GM06990 (cell line): Measurements from ENCODE around the gene RAD51D.

Experiments
- DNase-seq: peaks from one replicate; pipeline ENCODE4 v3.0.0-alpha.2; 2011; ENCODE audit not compliant: insufficient read length; ENCODE audit errors: extremely low read depth
- H3K27me3 ChIP-seq: replicated peaks from 2 replicates; pipeline ENCODE4 v1.6.0; 2011; ENCODE audit warnings: low read length; ENCODE audit not compliant: control insufficient read depth, insufficient read depth
- H3K36me3 ChIP-seq: 2 replicates; pipeline ENCODE4 v1.5.1; 2011; ENCODE audit warnings: low read length; ENCODE audit not compliant: control insufficient read depth, insufficient read depth
- H3K4me3 ChIP-seq: replicated peaks from 2 replicates; pipeline ENCODE4 v1.5.1; 2011; ENCODE audit warnings: low read depth, mild to moderate bottlenecking, control low read depth, low read length
- CTCF ChIP-seq: IDR thresholded peaks from 2 replicates; pipeline ENCODE4 v1.5.1; 2011; ENCODE audit warnings: low read length, control low read depth, mild to moderate bottlenecking, inconsistent platforms; ENCODE audit not compliant: insufficient read depth, poor library complexity, severe bottlenecking

RAD51D gene

GRCh38 chr17:35146214-35146833 is 26.7 kb upstream of the RAD51D start:
- H3K27me3 ChIP-seq: no peaks in the 10 kb centered on the region; the same call in 1 of the 2 replicates
- no peak overlapping the region for H3K4me3 ChIP-seq
- DNase-seq: no peak
- no peaks in the 10 kb centered on the region for H3K36me3 ChIP-seq
- no peak for TF ChIP-seq CTCF

GRCh38 chr17:35144840-35145239 is 25.2 kb upstream of the RAD51D start:
- H3K36me3 ChIP-seq: 0 out of 2 replicates have a peak, but pooled peaks cover 1% of the 10 kb centered on the region
- H3K4me3 ChIP-seq: no peak overlapping the region
- no peaks in the 10 kb centered on the region; the same call in 1 of the 2 replicates for H3K27me3 ChIP-seq
- no peak for DNase-seq
- TF ChIP-seq CTCF: no peak

DNA sequence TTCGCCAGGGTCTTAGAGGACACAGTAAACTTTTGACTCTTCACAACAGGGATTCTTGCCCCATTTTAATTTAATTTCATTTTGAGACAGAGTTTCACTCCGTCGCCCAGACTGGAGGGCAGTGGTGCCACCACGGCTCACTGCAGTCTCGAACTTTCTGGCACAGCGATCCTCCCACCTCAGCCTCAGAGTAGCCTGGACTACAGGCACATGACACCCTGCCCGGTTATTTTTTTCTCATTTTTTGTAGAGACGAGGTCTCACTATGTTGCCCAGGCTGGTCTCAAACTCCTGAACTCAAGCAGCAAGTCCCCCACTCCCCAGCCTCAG is 22.8 kb upstream of the RAD51D start:
- no peak for TF ChIP-seq CTCF
- no peak overlapping the region for H3K4me3 ChIP-seq

GRCh38 chr17:35141681-35142466 is 22.2 kb upstream of the RAD51D start, which contains the start of gene NLE1:
Gene NLE1, minus strand, starts transcription at chr17:35142303. Its CDS starts 28 bp downstream, at chr17:35142275.
- peak; percentile 90 for DNase-seq
- Histone ChIP-seq H3K27me3 (no peaks in the 10 kb centered on the region), H3K4me3 (peak within 1 kb of the TSS; percentile 97), H3K36me3 (peaks cover 15% of the 10 kb centered on the region)
- TF ChIP-seq CTCF: peak; percentile 96

More for the DNA sequence above, 22.8 kb upstream of the RAD51D start:
- DNase-seq: no peak
- H3K36me3 ChIP-seq: peaks cover 9% of the 10 kb centered on the region
- H3K27me3 ChIP-seq: no peaks in the 10 kb centered on the region; the same call in 1 of the 2 replicates

GRCh38 chr17:35138218-35138617 is 18.6 kb upstream of the RAD51D start:
- Histone ChIP-seq H3K4me3 (no peak overlapping the region), H3K27me3 (no peaks in the 10 kb centered on the region), H3K36me3 (peaks cover 34% of the 10 kb centered on the region)
- no peak for DNase-seq
- no peak for TF ChIP-seq CTCF
